ENCODE data around the gene TARBP1.
"Not testable (repeated sequence)": the region's sequence is repeated elsewhere in the genome, so short reads cannot be mapped to it uniquely, and the experiment has no call there.

TARBP1 gene

GRCh38 chr1:234402939-234403338 lies 76.0 kb downstream of the TARBP1 start:
- no peak for TF ChIP-seq CTCF (IDR thresholded peaks at IDR 0.05; ENCODE audit: extremely low read depth, insufficient read depth, missing control alignments)
- in situ Hi-C loops (cut with MboI; ENCODE audit: low pct_unique_long_range_greater_than_20kb, low sequenced_read_pairs, unreplicated experiment) = no loop called here
- no peak for DNase-seq (ENCODE audit: low spot score)

DNA sequence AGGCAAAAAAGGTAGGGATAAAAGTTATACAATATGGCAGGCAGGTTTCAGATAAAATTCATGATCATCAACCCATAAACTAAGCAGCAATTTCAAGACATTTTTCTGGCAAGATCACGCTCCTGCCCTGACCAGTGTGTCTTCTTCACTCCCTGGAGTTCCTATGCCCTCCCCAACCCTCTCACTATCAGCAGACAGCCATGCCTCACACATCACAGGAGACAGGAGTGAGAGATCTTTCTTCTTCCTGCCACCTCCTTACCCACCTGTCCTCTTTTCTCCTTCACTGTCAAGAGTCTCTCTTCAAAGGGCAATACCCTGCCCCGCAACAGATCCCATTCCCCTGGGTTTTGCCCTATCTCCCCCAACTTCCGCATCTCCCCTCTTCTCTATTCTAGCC lies 77.3 kb downstream of the TARBP1 start:
- DNase-seq (ENCODE audit: low spot score) = no peak
- in situ Hi-C loops (cut with MboI; ENCODE audit: low pct_unique_long_range_greater_than_20kb, low sequenced_read_pairs, unreplicated experiment) = no loop called here

GRCh38 chr1:234400773-234401172 lies 78.2 kb downstream of the TARBP1 start:
- peak; percentile 38 for DNase-seq (ENCODE audit: low spot score)
- in situ Hi-C loops (cut with MboI; ENCODE audit: low pct_unique_long_range_greater_than_20kb, low sequenced_read_pairs, unreplicated experiment) = no loop called here
- TF ChIP-seq CTCF (IDR thresholded peaks at IDR 0.05; ENCODE audit: extremely low read depth, insufficient read depth, missing control alignments) = no peak

More for the DNA sequence above, 77.3 kb downstream of the TARBP1 start:
- TF ChIP-seq CTCF (IDR thresholded peaks at IDR 0.05; ENCODE audit: extremely low read depth, insufficient read depth, missing control alignments) = no peak

DNA sequence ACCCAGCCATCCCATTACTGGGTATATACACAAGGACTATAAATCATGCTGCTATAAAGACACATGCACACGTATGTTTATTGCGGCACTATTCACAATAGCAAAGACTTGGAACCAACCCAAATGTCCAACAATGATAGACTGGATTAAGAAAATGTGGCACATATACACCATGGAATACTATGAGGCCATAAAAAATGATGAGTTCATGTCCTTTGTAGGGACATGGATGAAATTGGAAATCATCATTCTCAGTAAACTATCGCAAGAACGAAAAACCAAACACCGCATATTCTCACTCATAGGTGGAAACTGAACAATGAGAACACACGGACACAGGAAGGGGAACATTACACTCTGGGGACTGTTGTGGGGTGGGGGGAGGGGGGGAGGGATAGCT lies 79.5 kb downstream of the TARBP1 start:
- in situ Hi-C loops (cut with MboI; ENCODE audit: low pct_unique_long_range_greater_than_20kb, low sequenced_read_pairs, unreplicated experiment); DNase-seq (ENCODE audit: low spot score): not testable (repeated sequence)

- in situ Hi-C loops (cut with MboI; ENCODE audit: low pct_unique_long_range_greater_than_20kb, low sequenced_read_pairs, unreplicated experiment) = no loop called here
- DNase-seq (ENCODE audit: low spot score) = peak; percentile 72
- no peak for TF ChIP-seq CTCF (IDR thresholded peaks at IDR 0.05; ENCODE audit: extremely low read depth, insufficient read depth, missing control alignments)
These were observed 80.1 kb downstream of the TARBP1 start for GRCh38 chr1:234398849-234399381.

- TF ChIP-seq CTCF (IDR thresholded peaks at IDR 0.05; ENCODE audit: extremely low read depth, insufficient read depth, missing control alignments) = no peak
- no peak for DNase-seq (ENCODE audit: low spot score)
- in situ Hi-C loops (cut with MboI; ENCODE audit: low pct_unique_long_range_greater_than_20kb, low sequenced_read_pairs, unreplicated experiment) = no loop called here
These were observed 81.2 kb downstream of the TARBP1 start for GRCh38 chr1:234397732-234398131.

DNA sequence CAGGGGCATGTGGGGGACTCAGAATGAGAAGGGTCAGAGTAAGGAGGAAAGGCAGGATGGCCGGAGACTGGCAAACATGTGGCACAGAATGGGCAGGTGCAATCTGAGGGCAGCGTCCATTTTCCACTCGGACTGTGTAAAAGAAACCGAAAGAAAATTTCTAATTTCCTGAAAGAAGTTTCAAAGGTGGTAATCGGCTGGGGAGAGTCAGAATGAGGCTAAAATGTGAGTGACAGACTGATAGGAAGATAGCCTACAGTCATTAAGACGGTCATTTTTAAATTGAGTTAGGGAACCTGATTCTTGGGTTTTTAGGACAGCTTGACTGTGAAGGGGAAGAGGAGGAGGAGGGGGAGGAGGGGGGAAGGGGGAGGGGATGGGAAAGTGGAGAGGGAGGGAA lies 82.1 kb downstream of the TARBP1 start:
- peak; percentile 38 for DNase-seq (ENCODE audit: low spot score)
- TF ChIP-seq CTCF (IDR thresholded peaks at IDR 0.05; ENCODE audit: extremely low read depth, insufficient read depth, missing control alignments) = no peak
- in situ Hi-C loops (cut with MboI; ENCODE audit: low pct_unique_long_range_greater_than_20kb, low sequenced_read_pairs, unreplicated experiment) = no loop called here
